Fibroblast of mammary gland (primary cell): ENCODE results near the gene SNX30.

Source experiments
- DNase-seq: peaks from one replicate; pipeline ENCODE4 v3.0.0-alpha.2; 2010; ENCODE audit warnings: low read depth
- H3K4me3 ChIP-seq: 2 replicates; pipeline ENCODE4 v1.5.1; 2011; ENCODE audit warnings: low read depth, mild to moderate bottlenecking, low read length, moderate library complexity; ENCODE audit not compliant: control insufficient read depth
- TF ChIP-seq, protein P1 (sequence below): conservative IDR thresholded peaks from 2 replicates; pipeline ENCODE4 v1.5.1; 2011; ENCODE audit warnings: low read depth, low read length, inconsistent platforms; ENCODE audit not compliant: control insufficient read depth, insufficient read depth

The SNX30 gene

DNA sequence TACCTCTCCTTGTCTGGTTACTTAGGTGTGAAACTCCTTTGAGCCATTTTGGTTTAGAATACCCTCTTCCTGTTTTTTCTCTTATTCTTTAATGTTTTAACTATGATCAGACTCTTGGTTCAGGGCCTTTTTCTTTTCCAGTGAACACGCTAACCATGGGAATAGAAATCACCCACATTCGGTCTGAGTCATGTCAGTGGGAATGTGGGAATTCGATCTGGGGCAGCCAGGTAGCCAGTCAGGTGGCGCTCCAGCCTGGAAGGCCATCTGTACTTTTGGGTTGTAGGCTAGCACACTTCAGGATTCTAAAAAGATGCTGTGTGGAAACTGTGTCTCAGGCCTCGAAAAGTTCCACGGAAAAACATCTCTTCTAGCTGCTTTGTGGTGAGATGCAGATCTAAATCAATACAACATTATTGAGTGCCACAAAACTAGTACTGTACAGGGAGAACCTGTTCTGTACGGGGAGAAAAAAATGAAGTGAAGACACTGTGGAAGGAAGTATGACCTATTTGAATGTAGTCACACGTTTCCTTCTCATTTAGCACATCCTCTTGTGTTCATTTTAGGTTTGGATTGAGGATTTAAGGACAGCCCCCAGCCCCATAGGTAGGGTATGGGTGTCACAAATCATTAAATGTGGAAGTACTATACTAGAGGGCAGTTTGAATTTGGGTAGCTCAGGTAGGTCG lies 36.4 kb downstream of the SNX30 start:
- DNase-seq, result no peak
- no peak overlapping the region for H3K4me3 ChIP-seq
- TF ChIP-seq, protein P1, sequence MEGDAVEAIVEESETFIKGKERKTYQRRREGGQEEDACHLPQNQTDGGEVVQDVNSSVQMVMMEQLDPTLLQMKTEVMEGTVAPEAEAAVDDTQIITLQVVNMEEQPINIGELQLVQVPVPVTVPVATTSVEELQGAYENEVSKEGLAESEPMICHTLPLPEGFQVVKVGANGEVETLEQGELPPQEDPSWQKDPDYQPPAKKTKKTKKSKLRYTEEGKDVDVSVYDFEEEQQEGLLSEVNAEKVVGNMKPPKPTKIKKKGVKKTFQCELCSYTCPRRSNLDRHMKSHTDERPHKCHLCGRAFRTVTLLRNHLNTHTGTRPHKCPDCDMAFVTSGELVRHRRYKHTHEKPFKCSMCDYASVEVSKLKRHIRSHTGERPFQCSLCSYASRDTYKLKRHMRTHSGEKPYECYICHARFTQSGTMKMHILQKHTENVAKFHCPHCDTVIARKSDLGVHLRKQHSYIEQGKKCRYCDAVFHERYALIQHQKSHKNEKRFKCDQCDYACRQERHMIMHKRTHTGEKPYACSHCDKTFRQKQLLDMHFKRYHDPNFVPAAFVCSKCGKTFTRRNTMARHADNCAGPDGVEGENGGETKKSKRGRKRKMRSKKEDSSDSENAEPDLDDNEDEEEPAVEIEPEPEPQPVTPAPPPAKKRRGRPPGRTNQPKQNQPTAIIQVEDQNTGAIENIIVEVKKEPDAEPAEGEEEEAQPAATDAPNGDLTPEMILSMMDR, result no peak

DNA sequence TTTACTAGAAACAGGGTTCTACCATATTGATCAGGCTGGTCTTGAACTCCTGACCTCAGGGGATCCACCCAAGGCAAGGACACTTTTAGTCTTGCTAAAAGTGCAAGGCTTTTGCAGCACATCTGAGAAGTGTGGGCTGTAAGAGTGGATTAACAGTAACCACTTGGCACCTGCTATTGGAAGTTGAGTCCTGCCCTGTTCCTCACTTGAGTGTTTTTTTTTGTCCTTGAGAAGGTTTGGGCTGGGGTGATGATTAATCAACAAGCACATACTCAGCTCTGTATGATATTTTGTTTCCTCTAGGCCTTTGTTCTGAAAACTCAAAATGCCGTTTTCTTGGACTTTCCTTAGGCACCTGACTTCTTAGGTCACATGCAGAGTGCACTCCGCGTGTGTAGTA lies 37.4 kb downstream of the SNX30 start:
- no peak overlapping the region for H3K4me3 ChIP-seq
- DNase-seq, result no peak
- TF ChIP-seq, protein P1, result no peak

DNA sequence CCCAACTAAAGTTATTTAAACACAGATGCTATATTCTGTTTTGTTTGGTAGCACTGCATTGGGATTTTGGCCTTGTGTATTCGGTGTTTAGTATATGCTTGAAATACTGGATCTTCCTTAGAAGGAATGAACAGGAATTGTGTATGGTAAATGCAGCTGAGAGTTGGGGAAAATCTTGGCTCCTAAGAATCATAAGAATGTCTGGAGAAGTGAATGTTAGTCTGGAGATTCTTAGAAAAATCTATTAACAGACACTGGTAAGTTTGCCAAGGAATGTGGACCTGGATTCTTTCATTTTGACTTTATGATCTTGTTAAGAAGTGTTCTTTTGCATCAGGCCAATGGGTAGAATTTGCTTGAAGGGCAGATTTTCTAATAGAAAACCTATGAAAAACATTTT lies 38.9 kb downstream of the SNX30 start:
- no peak overlapping the region for H3K4me3 ChIP-seq
- TF ChIP-seq, protein P1, result no peak
- peak; percentile 23 for DNase-seq

DNA sequence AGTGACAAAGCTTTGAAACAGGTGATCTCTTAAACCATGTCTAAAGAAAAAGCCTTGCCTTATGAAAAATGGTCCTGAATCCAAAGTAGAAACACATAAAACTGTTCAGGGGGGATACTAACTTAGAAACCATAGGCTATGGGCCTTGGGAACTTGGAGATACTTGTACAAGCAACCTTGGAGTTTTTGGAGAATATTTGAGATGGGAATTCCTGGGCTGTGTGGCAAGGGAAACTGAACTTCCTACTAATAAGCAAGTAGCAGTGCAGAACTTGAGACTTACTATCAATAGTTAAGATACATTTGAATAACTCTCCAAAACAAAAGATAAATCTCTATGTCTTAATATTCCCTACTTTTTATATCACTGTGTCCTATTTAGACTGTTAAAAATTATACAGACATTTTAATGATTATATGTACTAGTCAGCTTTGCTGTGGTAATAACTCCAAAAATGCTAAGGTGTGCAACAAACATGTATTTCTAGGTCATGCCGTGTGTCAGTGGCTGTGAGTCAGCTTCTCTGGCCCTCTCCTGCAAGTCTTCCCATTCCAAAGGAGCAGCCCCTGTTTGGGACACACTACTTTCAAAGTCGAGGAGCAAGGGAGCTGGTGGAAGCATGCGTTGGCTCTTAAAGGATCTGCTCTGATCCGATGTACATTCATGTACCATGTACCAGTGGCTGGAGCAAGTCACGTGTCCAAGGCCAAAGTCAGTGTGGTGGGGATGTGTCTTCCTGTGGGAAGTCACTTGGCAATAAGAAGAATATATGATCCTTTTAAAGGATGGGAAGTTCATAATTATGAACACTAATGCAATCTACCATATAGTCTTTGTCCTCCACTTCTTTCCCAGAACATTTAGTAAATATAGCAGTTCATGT lies 39.6 kb downstream of the SNX30 start:
- no peak for DNase-seq
- TF ChIP-seq, protein P1, result no peak
- H3K4me3 ChIP-seq, result no peak overlapping the region

DNA sequence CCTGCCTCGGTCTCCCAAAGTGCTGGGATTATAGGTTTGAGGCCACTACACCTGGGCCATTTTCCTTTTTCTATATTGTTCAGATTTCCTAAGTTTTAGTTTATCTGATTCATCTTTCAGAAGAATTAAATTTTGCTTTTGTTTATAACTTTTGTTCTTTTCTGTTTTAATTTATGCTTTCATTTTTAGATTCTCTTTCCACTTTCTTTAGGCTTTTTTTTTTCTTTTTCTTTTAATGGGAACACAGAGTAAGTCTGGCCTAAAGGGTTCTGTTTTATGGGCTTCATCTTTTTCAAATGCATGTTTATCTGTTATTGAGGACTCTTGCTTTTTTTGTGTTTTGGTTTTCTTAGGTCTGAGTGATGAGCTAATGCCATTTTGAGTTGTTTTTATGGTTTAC lies 42.1 kb downstream of the SNX30 start:
- no peak for DNase-seq
- TF ChIP-seq, protein P1, result no peak
- H3K4me3 ChIP-seq, result no peak overlapping the region

DNA sequence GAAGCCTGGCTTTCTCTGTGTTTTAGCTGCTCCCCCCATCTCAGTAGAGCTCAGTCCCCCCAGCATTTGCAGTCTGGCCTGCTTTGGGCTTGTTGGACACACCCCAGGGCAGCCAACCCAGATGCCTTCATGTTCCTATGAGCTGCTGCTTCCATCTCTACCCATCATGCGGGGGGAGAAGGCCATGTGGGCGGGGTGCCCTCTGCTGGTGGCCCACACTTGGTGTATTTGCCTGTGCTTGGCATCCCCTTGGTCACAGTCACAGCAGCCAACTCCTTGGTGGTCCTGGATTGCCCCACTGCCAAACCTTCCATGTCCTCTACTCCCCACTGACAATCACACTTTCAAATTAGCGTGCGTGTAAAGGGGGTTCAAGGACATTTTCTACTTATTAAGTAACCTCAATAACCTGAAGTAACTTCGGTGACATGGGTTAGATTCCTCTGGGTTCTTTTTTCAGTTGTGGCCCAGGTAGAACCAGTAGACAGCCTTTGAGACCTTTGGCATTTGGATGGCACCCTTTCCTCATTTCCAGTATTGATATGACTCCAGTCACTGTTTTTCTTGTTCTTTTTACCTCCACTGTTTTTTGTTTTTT lies 42.8 kb downstream of the SNX30 start:
- DNase-seq, result peak; percentile 68
- TF ChIP-seq, protein P1, result peak; percentile 86
- no peak overlapping the region for H3K4me3 ChIP-seq
